ENCODE measurements around the gene CSF1.

GRCh38 chr1:109944541-109944940, 33.9 kb downstream of the CSF1 start:
- TF ChIP-seq, protein P1, sequence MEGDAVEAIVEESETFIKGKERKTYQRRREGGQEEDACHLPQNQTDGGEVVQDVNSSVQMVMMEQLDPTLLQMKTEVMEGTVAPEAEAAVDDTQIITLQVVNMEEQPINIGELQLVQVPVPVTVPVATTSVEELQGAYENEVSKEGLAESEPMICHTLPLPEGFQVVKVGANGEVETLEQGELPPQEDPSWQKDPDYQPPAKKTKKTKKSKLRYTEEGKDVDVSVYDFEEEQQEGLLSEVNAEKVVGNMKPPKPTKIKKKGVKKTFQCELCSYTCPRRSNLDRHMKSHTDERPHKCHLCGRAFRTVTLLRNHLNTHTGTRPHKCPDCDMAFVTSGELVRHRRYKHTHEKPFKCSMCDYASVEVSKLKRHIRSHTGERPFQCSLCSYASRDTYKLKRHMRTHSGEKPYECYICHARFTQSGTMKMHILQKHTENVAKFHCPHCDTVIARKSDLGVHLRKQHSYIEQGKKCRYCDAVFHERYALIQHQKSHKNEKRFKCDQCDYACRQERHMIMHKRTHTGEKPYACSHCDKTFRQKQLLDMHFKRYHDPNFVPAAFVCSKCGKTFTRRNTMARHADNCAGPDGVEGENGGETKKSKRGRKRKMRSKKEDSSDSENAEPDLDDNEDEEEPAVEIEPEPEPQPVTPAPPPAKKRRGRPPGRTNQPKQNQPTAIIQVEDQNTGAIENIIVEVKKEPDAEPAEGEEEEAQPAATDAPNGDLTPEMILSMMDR (IDR thresholded peaks at IDR 0.05) = no peak
- TF ChIP-seq BHLHE40 (IDR thresholded peaks at IDR 0.05; ENCODE audit: low read depth, low read length) = no peak
- no peak for TF ChIP-seq TP53 (CRISPR knock-in tag; IDR thresholded peaks at IDR 0.05)
- no peak for TF ChIP-seq ZFP36 (IDR thresholded peaks at IDR 0.05; ENCODE audit: borderline replicate concordance, partially characterized antibody)
- no peak for TF ChIP-seq RAD21 (conservative IDR thresholded peaks at IDR 0.05 in 1 of 2, IDR thresholded peaks at IDR 0.05 in 1 of 2)

Measured in A549 (cell line).